Esophagus (tissue), 2 donors: ENCODE measurements around the gene GREB1. TPM values are rescaled to one million over a fixed set of nuclear protein-coding genes. Genes with fewer than 3 reads are reported as not detected.

Source experiments
- H3K27ac ChIP-seq, 2 donors: one replicate each; pipeline ENCODE4 v1.5.1; 2013; ENCODE audit warnings: low read depth in 2 of 2, mild to moderate bottlenecking in 2 of 2, inconsistent platforms in 1 of 2, low read length in 1 of 2, moderate library complexity in 1 of 2
- H3K27me3 ChIP-seq, 2 donors: one replicate each; pipeline ENCODE4 v1.6.1; 2013; ENCODE audit warnings: low read length in 2 of 2, control low read depth in 1 of 2, mild to moderate bottlenecking in 1 of 2; ENCODE audit not compliant: insufficient read depth in 2 of 2, control insufficient read depth in 1 of 2
- H3K36me3 ChIP-seq, 2 donors: one replicate each; pipeline ENCODE4 v1.6.1; 2013; ENCODE audit warnings: low read length in 1 of 2; ENCODE audit not compliant: control insufficient read depth in 2 of 2, insufficient read depth in 2 of 2
- H3K4me1 ChIP-seq, 2 donors: one replicate each; pipeline ENCODE4 v1.6.1; 2013; ENCODE audit warnings: low read length in 1 of 2; ENCODE audit not compliant: control insufficient read depth in 2 of 2, insufficient read depth in 2 of 2
- H3K4me3 ChIP-seq, 2 donors: one replicate each; pipeline ENCODE4 v1.5.1; 2013; ENCODE audit warnings: low read length in 2 of 2, mild to moderate bottlenecking in 2 of 2, low read depth in 1 of 2, moderate library complexity in 1 of 2
- H3K9me3 ChIP-seq, 2 donors: one replicate each; pipeline ENCODE4 v1.6.1; 2013; ENCODE audit warnings: mild to moderate bottlenecking in 2 of 2, low read depth in 1 of 2, low read length in 1 of 2, moderate library complexity in 1 of 2; ENCODE audit not compliant: control insufficient read depth in 2 of 2, insufficient read depth in 1 of 2
- WGBS, 2 donors: extraction: QIAGEN DNeasy Blood & Tissue Kit; methylation state at CpG; one replicate each; pipeline ENCODE4 v1.1.7; 2013; 5-methylcytosine and 5-hydroxymethylcytosine counted together
- polyA plus RNA-seq, 2 donors: library from polyadenylated mRNA; stranded (reverse); fragments of 200-250 nt; gene quantifications; one replicate each; pipeline ENCODE4 v1.2.3, GENCODE V29; 2013
- donor health status: healthy with polysubstance abuse.
- donor health status: Bipolar disorder and iron deficiency.

The GREB1 gene
- polyA plus RNA-seq, 2 donors = 0.15 to 0.16 TPM

DNA sequence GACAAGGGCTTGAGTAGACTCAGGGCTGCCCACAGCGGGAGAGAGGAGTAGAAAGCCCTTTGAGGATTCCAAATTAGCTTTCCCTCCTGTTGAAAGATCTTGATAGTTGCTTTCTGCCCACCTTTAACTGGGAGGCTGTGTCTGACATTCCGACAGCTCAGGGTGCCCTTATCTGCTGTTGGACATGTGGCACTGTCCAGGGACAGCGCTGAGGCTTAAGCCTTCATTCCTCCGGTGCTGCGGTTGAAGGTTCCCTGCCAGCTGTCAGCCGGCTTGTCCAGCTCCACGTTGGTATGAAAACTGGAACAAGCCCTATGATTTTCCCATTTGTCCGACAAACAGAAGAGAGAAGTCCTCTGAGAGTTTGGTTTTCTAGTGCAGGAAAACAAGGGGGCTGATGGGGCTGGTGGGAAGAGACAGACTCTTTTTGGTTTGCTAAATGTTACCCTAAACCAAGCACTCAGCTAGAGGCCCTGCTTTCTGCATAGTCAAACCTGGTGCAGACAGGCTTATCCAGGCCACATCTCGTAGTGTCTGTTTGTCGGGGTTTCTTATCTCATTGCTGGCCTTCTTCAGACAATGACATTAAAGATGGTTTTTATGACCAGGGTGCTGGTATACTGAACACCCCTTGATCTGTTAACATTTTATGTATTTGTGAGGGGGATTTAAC, 24.5 kb downstream of the GREB1 start:
- Histone ChIP-seq H3K27ac (no peak overlapping the region), H3K27me3 (no peaks in the 10 kb centered on the region)

DNA sequence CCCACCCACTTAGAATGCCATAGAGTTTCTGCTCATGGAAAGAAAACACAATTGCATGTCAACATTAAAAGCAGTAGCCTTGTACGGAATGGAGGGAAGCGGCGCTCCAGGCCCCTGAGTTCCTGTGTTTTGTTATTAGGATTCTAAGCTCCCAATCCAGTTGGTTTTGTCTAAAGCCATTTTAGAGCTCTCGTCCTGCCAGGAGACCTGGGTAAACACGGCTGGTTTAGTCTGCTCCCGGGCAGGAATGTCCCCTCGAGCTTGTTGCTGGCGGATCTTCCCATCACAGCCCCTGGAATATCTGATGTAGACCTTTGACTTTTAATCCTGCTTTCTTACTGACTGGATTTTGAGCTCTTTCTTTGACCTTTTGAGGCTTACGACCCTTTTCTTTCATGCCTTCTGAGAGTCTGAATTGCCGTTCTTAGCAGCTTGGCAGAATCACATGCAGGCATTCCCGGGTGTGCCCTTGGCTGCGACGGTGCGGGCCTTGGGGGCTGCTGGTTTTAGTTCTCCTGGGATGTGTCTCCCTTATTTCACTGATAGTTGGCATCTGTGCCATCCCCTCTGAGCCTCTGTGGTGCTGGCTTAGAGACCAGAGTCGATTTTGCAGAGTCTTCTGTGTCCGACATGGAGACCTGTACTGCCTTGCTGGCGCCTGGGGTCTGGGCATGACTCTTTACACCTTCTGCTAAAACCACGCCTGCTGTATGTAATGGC, 25.4 kb downstream of the GREB1 start:
- H3K27ac ChIP-seq = no peak overlapping the region
- no peak overlapping the region for H3K4me3 ChIP-seq
- no peaks in the 10 kb centered on the region for H3K9me3 ChIP-seq
- H3K36me3 ChIP-seq = no peaks in the 10 kb centered on the region
- 84 to 85% methylated on average over 18 of the region's 18 CpGs for WGBS, 2 donors
- no peaks in the 10 kb centered on the region for H3K4me1 ChIP-seq
- H3K27me3 ChIP-seq = no peaks in the 10 kb centered on the region

More for the DNA sequence above, 24.5 kb downstream of the GREB1 start:
- Histone ChIP-seq H3K4me1 (no peaks in the 10 kb centered on the region), H3K36me3 (no peaks in the 10 kb centered on the region), H3K4me3 (no peak overlapping the region), H3K9me3 (no peaks in the 10 kb centered on the region)
- 74 to 77% methylated on average over 10 of the region's 10 CpGs for WGBS, 2 donors

DNA sequence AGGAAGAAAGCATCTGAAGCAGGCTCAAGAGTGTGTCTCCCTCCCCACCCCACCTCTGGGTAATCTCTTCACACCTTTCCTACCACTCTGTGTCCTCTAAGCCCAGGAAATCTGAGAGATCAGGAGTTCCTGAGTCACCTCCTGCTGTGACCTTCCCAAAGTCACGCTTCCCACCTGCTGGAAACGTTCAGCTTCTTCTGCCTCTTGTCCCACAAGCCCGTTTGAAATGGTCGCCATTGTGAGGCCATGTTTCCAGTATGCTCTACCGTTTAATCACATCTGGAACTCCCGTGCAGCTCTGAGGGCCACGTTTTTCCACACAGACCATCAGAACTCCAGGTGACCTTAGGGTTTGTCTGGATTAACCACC, 25.9 kb downstream of the GREB1 start:
- 72 to 75% methylated on average over 7 of the region's 7 CpGs for WGBS, 2 donors

DNA sequence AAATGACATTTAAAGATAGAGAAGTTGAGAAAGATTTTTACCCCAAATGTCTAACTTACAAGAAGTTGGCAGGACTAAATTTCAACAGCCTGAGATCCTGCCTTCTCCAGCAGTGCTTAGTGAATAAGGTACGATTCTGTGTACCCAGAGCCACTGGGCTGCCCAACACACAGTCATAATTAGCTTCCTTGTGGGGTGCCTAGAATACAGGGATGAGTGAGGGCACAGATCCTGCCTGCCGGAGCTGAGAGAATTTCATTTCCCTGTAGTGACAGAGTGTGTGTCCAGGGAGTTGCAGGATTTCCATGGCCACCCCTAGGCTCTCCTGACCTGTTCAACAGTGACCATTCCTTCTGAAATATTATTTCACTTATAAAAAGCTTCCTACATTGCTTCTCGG, 27.0 kb downstream of the GREB1 start:
- H3K4me1 ChIP-seq = no peaks in the 10 kb centered on the region
- 80 to 85% methylated on average over 3 of the region's 3 CpGs for WGBS, 2 donors
- H3K9me3 ChIP-seq = no peaks in the 10 kb centered on the region
- no peaks in the 10 kb centered on the region for H3K36me3 ChIP-seq
- no peak overlapping the region for H3K4me3 ChIP-seq
- no peak overlapping the region for H3K27ac ChIP-seq
- no peaks in the 10 kb centered on the region for H3K27me3 ChIP-seq

More for the DNA sequence above, 25.9 kb downstream of the GREB1 start:
- Histone ChIP-seq H3K27me3 (no peaks in the 10 kb centered on the region), H3K9me3 (no peaks in the 10 kb centered on the region), H3K4me3 (no peak overlapping the region), H3K36me3 (no peaks in the 10 kb centered on the region), H3K27ac (no peak overlapping the region), H3K4me1 (no peaks in the 10 kb centered on the region)

DNA sequence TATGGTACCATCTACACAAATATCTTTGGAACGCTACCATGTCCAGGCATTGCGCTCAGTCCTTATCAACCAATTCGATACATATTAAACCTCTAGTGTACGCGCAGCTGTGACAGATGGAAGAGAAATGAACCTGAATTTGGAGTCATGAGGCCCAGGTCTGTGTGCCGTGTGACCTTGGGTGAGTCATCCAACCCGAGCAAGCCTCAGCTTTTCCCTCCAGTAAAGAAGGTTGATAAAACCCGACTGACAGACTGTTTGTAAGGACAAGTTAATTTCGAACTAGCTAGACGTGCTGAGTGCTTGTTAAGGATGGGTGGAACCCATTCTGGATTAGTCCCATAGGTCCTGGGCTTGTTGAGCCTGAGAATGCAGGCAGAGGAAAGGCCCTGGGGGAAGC, 28.2 kb downstream of the GREB1 start:
- no peaks in the 10 kb centered on the region for H3K36me3 ChIP-seq
- H3K27me3 ChIP-seq = no peaks in the 10 kb centered on the region
- no peak overlapping the region for H3K27ac ChIP-seq
- H3K4me1 ChIP-seq = no peaks in the 10 kb centered on the region
- H3K9me3 ChIP-seq = no peaks in the 10 kb centered on the region
- WGBS, 2 donors = 67 to 71% methylated on average over 10 of the region's 10 CpGs
- no peak overlapping the region for H3K4me3 ChIP-seq

DNA sequence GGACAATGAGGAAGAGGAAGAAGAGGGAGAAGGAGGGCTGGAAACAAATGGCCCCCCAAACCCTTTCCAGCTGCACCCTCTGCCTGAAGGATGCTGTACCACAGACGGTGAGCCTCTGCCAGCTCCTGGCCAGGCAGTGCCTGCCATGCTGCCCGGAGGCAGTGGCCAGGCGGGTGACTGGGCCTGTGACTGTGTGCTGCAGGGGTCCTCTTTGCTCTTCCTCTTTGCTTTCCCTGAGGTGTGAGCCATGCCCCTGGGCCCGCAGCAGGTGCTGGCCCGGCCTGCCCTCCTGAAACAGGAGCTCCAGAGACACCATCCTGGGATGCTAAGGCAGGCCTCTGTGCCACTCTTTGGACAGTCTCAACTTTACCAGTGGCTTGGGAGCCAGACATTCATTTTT, 28.6 kb downstream of the GREB1 start:
- 84 to 93% methylated on average over 5 of the region's 5 CpGs for WGBS, 2 donors
- Histone ChIP-seq H3K27ac (no peak overlapping the region), H3K36me3 (no peaks in the 10 kb centered on the region), H3K9me3 (no peaks in the 10 kb centered on the region), H3K4me1 (no peaks in the 10 kb centered on the region), H3K27me3 (no peaks in the 10 kb centered on the region), H3K4me3 (no peak overlapping the region)

DNA sequence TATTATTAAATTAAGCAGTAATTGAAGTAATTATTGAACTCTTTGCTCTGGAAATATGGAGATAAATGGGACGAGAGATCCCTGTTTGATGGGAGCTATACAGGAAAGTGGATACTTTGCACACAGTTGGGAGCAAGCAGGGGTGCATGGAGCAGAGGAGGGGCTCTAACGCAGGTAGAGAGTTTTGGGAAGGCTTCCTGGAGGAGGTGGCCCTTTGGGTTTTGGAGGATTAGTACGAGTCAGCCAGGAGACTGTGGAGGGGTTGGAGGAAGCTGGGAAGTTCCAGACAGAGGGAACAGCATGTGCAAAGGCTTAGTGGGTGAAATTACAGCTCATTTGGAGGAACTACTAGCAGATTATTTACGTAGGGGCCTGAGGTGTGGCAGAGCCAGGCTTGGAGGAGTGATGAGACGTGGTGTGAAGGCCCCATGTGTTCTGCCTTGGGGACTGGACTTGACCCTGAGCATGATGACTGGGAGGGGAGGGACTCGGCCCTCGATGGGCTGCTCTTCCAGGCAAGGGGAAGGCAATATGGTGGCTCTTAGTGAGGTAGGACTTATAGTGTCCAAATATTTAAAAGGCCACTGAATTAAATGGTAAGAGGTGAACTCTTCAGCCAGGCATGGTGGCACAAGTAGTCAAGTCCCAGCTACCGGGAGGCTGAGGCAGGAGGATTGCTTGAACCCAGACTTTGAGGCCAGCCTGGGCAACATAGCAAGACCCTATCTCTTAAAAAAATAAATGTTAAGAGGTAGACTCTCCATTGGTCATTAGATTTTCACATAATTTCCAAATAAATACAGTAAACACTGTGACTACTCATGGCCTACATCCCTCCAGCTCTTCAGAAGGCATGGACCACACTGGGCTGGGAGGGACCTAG, 30.2 kb downstream of the GREB1 start:
- no peak overlapping the region for H3K4me3 ChIP-seq
- no peak overlapping the region for H3K27ac ChIP-seq
- 90 to 92% methylated on average over 8 of the region's 8 CpGs for WGBS, 2 donors
- no peaks in the 10 kb centered on the region for H3K27me3 ChIP-seq
- H3K4me1 ChIP-seq = no peaks in the 10 kb centered on the region
- H3K9me3 ChIP-seq = no peaks in the 10 kb centered on the region
- no peaks in the 10 kb centered on the region for H3K36me3 ChIP-seq

DNA sequence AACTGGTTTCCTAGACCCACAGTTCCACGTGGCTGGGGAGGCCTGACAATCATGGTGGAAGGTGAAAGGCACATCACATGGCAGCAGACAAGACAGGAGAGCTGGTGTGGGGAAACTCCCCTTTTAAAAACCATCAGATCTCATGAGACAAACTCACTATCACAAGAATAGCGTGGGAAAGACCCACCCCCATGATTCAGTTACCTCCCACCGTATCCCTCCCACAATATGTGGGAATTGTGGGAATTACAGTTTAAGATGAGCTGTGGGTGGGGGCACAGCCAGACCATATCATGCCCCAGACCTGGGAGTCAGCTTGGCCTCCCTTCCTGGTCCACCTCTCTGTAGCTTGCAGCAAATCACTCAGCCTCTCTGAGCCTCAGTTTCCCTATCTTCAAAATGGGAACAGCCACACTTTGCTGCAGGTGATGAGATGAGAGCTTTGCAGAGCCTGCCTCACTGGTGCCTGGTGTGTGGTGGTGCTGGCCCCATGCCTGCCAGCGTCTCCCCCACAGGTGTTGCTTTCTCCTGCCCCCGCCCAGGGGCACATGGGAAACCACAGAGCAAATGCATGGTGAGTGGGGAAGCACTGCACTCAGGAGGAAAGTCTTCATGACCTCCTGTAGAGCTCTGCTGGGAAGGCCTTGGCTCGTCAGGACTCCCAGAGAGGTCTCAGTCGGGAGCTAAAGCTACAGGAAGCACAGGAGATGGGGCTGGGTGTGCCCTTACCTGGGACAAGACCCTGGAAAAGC, 31.1 kb downstream of the GREB1 start:
- WGBS, 2 donors = 84 to 92% methylated on average over 7 of the region's 7 CpGs
- H3K27me3 ChIP-seq = no peaks in the 10 kb centered on the region
- no peaks in the 10 kb centered on the region for H3K36me3 ChIP-seq
- no peak overlapping the region for H3K27ac ChIP-seq
- H3K4me1 ChIP-seq = no peaks in the 10 kb centered on the region
- no peaks in the 10 kb centered on the region for H3K9me3 ChIP-seq
- no peak overlapping the region for H3K4me3 ChIP-seq

DNA sequence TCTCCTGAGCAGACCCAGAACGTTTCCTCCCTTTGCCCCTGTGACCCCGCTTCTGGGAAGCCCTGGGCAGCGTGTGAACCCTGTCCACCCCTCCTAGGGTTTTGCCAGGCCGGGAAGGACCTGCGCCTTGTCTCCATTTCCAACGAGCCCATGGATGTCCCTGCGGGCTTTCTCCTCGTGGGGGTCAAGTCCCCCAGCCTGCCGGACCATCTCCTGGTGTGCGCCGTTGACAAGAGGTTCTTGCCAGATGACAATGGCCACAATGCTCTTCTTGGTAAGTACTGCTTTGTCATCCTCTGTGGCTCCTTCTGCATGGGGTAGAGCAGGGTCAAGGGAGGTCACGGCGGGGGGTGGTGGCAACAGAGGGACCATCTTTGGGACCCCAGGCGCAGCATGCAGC, 32.5 kb downstream of the GREB1 start:
- H3K36me3 ChIP-seq = no peaks in the 10 kb centered on the region
- 91 to 93% methylated on average over 14 of the region's 14 CpGs for WGBS, 2 donors

More for the DNA sequence above, 32.5 kb downstream of the GREB1 start:
- Histone ChIP-seq H3K4me1 (no peaks in the 10 kb centered on the region), H3K27ac (no peak overlapping the region), H3K9me3 (no peaks in the 10 kb centered on the region), H3K27me3 (no peaks in the 10 kb centered on the region), H3K4me3 (no peak overlapping the region)
